Raji (cell line): ENCODE measurements around the gene EGLN2.

Source experiments
- POLR2A ChIP-seq: IDR thresholded peaks from 2 replicates; pipeline ENCODE4 v1.6.1; 2011; ENCODE audit warnings: low read depth, low read length, control low read depth; ENCODE audit not compliant: insufficient read depth

Gene EGLN2

DNA sequence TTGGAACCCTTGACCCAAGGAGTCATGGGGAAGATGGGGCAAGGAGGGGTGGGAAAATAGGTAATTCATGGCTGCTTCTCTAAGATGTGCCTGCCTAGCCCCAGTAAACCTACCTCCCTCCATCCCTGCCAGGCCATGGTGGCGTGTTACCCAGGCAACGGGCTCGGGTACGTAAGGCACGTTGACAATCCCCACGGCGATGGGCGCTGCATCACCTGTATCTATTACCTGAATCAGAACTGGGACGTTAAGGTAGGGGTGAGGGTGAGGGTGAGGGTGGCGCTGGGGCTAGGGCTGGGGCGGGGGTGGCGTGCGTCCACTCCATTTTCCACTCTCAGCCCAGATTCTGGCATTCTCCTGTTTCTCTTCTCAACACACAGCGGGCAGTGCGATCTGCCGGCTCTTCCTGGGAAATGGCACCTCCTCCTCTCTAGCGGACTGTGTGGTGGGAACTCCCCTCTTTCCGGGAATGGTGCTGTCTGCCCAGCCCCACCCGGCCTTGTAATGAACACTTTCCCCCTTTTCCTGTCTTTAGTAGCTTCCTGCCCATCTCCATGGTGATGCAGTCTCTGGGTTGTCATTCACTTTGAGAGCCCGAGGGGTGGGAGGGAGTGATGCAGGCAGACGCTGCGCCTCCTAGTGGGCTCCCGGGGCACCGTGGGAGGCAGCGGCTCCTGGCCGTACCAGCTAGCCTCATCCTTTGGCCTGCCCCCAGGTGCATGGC, 7.6 kb downstream of the EGLN2 start:
- no peak for TF ChIP-seq POLR2A

GRCh38 chr19:40807147-40808020, 8.4 kb downstream of the EGLN2 start:
- TF ChIP-seq POLR2A = no peak

DNA sequence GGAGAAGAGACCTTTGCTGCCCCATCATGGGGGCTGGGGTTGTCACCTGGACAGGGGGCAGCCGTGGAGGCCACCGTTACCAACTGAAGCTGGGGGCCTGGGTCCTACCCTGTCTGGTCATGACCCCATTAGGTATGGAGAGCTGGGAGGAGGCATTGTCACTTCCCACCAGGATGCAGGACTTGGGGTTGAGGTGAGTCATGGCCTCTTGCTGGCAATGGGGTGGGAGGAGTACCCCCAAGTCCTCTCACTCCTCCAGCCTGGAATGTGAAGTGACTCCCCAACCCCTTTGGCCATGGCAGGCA, 9.0 kb downstream of the EGLN2 start:
- no peak for TF ChIP-seq POLR2A

DNA sequence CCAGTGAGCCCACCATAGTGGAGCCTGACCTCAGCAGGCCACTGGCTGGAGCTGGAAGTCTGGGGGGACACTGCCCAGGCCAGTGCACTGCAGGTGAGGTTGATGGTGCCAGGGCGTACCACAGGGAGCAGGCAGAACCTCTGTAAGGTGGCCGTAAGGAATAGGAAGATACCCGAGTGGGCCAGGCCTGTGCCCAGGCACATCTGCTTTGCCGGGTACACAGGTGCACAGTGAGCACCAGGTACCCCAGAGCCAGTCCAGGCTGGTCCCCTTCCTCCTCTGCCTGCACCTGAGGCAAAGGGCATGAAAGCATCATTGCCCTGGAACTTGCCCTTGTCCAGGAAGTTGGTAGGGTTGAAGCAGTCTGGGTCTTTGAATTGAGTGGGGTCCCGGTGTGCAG, 9.5 kb downstream of the EGLN2 start:
- TF ChIP-seq POLR2A = no peak

GRCh38 chr19:40809358-40810086, 10.5 kb downstream of the EGLN2 start:
- no peak for TF ChIP-seq POLR2A

GRCh38 chr19:40810160-40810559, 11.2 kb downstream of the EGLN2 start:
- TF ChIP-seq POLR2A = no peak

GRCh38 chr19:40811478-40812341, 12.7 kb downstream of the EGLN2 start:
- no peak for TF ChIP-seq POLR2A

DNA sequence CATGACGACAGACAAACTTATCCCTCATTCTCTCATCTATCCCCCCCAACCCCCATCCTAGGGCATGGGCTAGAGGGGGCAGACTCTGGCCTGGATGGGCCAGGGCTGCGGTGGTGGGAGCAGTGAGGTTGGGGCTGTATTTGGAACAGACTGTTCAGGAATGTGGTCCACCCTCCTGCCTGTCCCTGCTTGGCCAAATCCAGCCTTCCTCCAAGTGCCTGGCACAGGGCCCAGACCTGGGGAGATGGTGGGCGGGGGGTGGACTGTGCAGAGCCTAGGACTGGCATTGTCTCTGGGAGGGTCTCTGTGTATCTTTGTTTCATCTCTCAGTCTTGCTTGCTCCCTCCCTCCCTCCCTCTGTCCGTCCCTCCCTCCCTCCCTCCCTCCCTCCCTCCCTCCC, 14.2 kb downstream of the EGLN2 start:
- no peak for TF ChIP-seq POLR2A

DNA sequence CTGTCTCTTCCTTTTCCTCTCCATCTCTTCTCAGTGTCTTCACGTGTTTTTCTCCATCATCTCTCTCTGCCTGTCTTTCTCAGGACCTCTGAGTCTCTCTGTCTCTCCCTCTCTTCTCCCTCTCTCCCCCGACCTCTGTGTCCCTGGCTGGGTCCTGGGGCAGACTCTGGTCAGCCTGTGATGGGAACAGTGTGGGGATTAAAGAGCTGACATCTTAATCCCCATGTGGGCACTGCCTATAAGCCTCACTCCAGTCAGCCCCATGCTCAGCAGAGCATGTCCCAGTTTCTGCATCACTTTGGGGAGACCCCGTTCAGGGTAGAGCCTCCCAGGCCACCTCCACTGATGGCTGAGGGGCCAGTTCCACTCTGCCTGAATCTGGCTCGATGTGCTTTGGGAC, 16.2 kb downstream of the EGLN2 start:
- no peak for TF ChIP-seq POLR2A

DNA sequence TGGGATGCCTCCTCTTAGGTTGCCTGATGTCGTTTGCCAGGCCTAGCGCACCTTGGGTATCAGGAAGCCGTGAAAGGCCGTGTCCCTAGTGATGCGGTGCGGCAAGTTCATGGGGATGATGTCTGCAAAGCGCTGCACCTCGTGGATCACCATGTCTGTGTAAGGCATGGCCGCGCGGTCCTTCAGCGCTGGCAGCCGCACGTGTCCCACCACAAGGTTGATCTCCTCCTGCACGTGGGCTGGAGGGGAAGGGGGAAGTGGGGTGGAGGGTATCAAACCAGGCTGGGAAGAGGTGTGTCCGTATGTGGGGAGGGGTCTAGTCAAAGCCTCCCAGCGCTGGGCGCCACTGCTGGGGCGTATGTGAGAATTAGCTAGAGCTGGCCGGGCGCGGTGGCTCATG, 23.2 kb downstream of the EGLN2 start:
- TF ChIP-seq POLR2A = no peak

DNA sequence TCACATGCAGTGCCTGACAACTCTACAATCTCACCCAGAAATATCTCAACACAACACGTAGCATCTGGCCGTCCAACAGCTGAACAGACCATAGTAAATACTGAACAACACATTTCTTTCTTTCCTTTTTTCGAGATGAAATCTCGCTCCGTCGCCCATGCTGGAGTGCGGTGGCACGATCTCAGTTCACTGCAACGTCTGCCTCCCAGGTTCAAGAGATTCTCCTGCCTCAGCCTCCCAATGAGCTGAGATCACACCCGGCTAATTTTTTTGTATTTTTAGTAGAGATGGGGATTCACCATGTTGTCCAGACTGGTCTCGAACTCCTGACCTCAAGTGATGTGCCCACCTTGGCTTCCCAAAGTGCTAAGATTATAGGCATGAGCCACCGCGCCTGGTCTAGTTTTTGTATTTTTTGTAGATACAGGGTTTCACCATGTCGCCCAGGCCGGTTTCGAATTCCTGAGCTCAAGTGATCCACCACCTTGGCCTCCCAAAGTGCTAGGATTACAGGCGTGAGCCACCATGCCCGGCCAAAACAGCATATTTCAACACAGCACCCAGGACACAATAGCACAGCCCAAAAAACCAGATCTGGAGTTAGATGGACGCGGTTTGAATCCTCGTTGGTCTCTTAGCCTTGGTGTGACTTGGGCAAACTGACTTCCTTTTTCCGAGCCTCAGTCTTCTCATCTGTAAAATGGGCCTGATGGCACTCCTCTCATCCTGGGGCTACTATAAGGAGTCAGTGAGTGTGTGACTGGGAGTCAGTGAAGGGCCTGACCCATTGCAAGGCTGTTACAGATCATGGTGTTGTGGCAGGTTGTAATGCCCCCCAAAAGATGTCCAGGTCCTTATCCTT, 28.6 kb downstream of the EGLN2 start:
- no peak for TF ChIP-seq POLR2A

- TF ChIP-seq POLR2A = no peak
These were observed 30.2 kb downstream of the EGLN2 start for GRCh38 chr19:40829205-40829604.

- TF ChIP-seq POLR2A = no peak
These were observed 32.8 kb downstream of the EGLN2 start for GRCh38 chr19:40831502-40832430.
